GM12864 (cell line): ENCODE data around the gene ACTL6B.
"Not testable (repeated sequence)": the region's sequence is repeated elsewhere in the genome, so short reads cannot be mapped to it uniquely, and the experiment has no call there.

ENCODE experiments used
- DNase-seq: peaks from one replicate; pipeline ENCODE4 v3.0.0-alpha.2; 2011; ENCODE audit warnings: low read depth
- H3K4me3 ChIP-seq: 2 replicates; pipeline ENCODE4 v1.5.1; 2011; ENCODE audit warnings: mild to moderate bottlenecking, low read depth, low read length, control low read depth
- CTCF ChIP-seq: IDR thresholded peaks from 2 replicates; pipeline ENCODE4 v1.5.1; 2011; ENCODE audit warnings: low read depth, mild to moderate bottlenecking, moderate library complexity, low read length, control low read depth, inconsistent platforms; ENCODE audit errors: missing control alignments

Gene ACTL6B

DNA sequence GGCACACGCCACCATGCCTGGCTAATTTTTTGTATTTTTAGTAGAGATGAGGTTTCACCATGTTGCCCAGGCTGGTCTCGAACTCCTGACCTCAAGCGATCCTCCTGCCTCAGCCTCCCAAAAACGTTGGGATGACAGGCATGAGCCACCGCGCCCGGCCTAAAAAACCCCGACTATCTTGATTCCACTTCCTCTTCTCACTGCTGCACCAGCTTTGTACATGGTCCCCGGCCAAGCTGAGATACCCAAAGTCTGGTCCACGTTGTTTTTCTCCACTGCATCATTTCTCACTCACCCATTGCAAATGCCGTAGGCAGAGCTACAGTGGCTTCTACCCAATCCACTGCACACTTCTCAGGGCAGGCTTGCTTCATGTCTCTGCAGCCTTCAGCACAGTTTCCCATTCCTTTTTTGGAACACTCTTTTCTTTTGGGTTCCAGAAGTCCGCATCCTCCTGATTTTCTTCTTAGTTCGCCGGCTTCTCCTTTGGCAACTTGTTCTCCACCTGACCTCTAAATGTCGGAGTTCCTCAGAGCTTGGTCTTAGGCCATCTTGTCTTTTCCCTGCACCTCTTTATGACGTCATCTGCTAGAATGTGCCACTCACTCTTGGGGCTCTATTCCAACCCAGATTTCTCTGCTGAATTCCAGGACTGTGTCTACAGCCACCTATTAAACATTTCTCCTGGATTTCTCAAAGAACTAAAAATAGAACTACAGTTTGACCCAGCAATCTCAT, 11.3 kb upstream of the ACTL6B start:
- no peak for TF ChIP-seq CTCF
- no peak for DNase-seq
- H3K4me3 ChIP-seq, result no peak overlapping the region

GRCh38 chr7:100665168-100665726, 9.0 kb upstream of the ACTL6B start:
- DNase-seq, result no peak
- no peak overlapping the region for H3K4me3 ChIP-seq
- no peak for TF ChIP-seq CTCF

- H3K4me3 ChIP-seq, DNase-seq: not testable (repeated sequence)
These were observed 6.0 kb upstream of the ACTL6B start for GRCh38 chr7:100662194-100662776.

- no peak for DNase-seq
- H3K4me3 ChIP-seq, result no peak overlapping the region
- TF ChIP-seq CTCF, result no peak
These were observed 1.1 kb downstream of the ACTL6B start for GRCh38 chr7:100654908-100655831.

DNA sequence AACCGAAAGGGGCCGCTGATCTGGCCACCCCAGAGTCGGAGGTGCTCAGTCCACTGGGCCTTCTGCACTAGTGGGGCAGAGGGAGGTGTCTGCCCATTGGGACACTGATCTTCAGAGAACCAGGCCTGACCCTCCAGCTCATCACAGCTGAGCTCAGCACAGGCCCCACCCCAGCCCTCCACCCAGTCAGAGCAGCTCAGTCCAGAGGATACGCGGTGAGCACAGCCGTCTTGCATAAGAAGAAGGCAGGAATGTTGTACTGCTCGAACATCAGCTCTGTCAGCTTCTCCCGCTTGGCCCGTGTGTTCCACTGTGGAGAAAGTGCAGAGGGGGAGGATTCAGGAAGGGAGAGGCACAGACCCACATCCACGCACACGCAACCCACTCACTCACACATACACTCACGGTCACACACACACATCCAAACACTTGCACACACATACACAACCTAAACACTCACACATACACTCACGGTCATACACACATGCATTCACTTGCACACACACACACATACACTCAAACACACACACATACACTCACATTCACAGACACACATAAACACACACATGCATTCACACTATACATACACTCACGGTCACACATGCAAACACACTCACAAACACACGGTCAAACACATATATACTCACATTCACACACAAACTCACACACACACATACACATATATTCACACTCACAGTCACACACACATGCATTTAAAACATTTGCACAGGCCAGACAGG, 6.3 kb downstream of the ACTL6B start:
- DNase-seq, result no peak
- TF ChIP-seq CTCF, result no peak
- H3K4me3 ChIP-seq, result no peak overlapping the region

- TF ChIP-seq CTCF, result no peak
- DNase-seq, result no peak
- no peak overlapping the region for H3K4me3 ChIP-seq
These were observed 13.7 kb downstream of the ACTL6B start for GRCh38 chr7:100642534-100642907.
